GM18951 (cell line): ENCODE results near the gene ICA1.

Experiments
- POLR2A ChIP-seq: IDR thresholded peaks from 4 replicates; pipeline ENCODE4 v1.6.1; 2011; ENCODE audit warnings: mild to moderate bottlenecking; ENCODE audit not compliant: insufficient read length, insufficient read depth; ENCODE audit errors: extremely low read depth
- in situ Hi-C: fragments of 300-500 bp; cut with MboI; formaldehyde crosslinking; loops from one replicate; pipeline ENCODE4 v1.12.0; 2022; ENCODE audit warnings: low sequenced_read_pairs, mixed read lengths, inconsistent platforms; ENCODE audit not compliant: unreplicated experiment

The ICA1 gene

GRCh38 chr7:8172372-8173354 is 89.3 kb downstream of the ICA1 start:
- in situ Hi-C loops: no loop called here
- TF ChIP-seq POLR2A: no peak

GRCh38 chr7:8169171-8169570 is 92.8 kb downstream of the ICA1 start:
- TF ChIP-seq POLR2A: no peak
- in situ Hi-C loops: no loop called here

- no peak for TF ChIP-seq POLR2A
- in situ Hi-C loops: no loop called here
These were observed 93.6 kb downstream of the ICA1 start for GRCh38 chr7:8168336-8168735.

GRCh38 chr7:8165150-8165549 is 96.8 kb downstream of the ICA1 start:
- TF ChIP-seq POLR2A: no peak
- in situ Hi-C loops: no loop called here

GRCh38 chr7:8162181-8162580 is 99.8 kb downstream of the ICA1 start:
- in situ Hi-C loops: no loop called here

GRCh38 chr7:8161364-8161828 is 100.6 kb downstream of the ICA1 start:
- no peak for TF ChIP-seq POLR2A
- in situ Hi-C loops: no loop called here

More at GRCh38 chr7:8162181-8162580, 99.8 kb downstream of the ICA1 start:
- TF ChIP-seq POLR2A: no peak

GRCh38 chr7:8160779-8161345 is 101.1 kb downstream of the ICA1 start:
- in situ Hi-C loops: no loop called here
- no peak for TF ChIP-seq POLR2A

GRCh38 chr7:8160250-8160649 is 101.7 kb downstream of the ICA1 start:
- no peak for TF ChIP-seq POLR2A

GRCh38 chr7:8159595-8159994 is 102.4 kb downstream of the ICA1 start:
- no peak for TF ChIP-seq POLR2A
- in situ Hi-C loops: no loop called here

More at GRCh38 chr7:8160250-8160649, 101.7 kb downstream of the ICA1 start:
- in situ Hi-C loops: no loop called here

- no peak for TF ChIP-seq POLR2A
- in situ Hi-C loops: no loop called here
These were observed 104.7 kb downstream of the ICA1 start for GRCh38 chr7:8157296-8157695.

GRCh38 chr7:8155836-8156235 is 106.1 kb downstream of the ICA1 start:
- in situ Hi-C loops: no loop called here
- TF ChIP-seq POLR2A: no peak

GRCh38 chr7:8154272-8154671 is 107.7 kb downstream of the ICA1 start:
- no peak for TF ChIP-seq POLR2A
- in situ Hi-C loops: no loop called here

- no peak for TF ChIP-seq POLR2A
- in situ Hi-C loops: no loop called here
These were observed 109.3 kb downstream of the ICA1 start for GRCh38 chr7:8152489-8153192.
